ENCODE measurements around the gene PLCD1. TPM values are rescaled to one million over a fixed set of nuclear protein-coding genes. Genes with fewer than 3 reads are reported as not detected.

Gene PLCD1
- total RNA-seq, 2 donors from 2014 or later: 8.7 to 15.5 TPM

- peak overlapping the region; percentile 68 to 74 for H3K27ac ChIP-seq
- H3K9me3 ChIP-seq: no peaks in the 10 kb centered on the region
- no peaks in the 10 kb centered on the region for H3K27me3 ChIP-seq
- peaks cover 0 to 14% of the 10 kb centered on the region in 2 donors for H3K4me1 ChIP-seq
- peak; percentile 84 for DNase-seq (ENCODE audit: low spot score)
- no peak for TF ChIP-seq CTCF (IDR thresholded peaks at IDR 0.05)
- peak overlapping the region in 1 of 2 donors; percentile 39 for H3K4me3 ChIP-seq
- peaks cover 25% of the 10 kb centered on the region for H3K36me3 ChIP-seq
Measured at GRCh38 chr3:38005076-38006020, 24.1 kb downstream of the PLCD1 start.

DNA sequence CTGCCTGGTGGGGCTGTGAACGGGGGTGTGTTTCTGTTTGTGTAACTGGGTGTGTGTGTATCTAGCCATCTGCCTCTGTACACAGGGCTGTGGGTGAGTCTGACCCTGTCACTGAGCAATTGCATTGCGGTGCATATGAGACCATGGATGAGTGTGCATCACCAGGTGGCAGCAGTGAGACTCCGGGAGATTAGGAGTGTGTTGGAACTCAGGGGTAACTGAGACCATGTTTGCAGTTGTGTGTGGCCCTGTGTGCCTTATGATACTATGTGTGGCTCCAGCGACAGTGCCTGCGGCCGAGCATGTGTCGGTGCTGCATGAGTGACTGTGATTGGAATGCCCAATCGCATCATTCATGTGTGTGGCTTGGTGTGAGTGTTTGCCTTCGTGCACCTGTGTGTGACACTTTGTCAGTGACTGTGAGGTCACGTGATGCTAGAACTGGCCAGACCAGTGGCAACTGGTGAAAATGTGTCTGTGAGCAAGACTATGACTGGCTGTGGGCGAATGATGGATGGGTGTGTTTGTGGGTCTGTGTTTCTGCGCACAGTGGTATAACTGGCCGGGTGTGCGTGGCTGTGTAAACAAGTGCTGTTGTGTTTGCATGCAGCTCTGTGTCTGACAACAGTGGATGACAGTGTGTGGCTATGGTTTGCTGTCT is 24.9 kb downstream of the PLCD1 start:
- H3K9me3 ChIP-seq: no peaks in the 10 kb centered on the region
- peak; percentile 85 for DNase-seq (ENCODE audit: low spot score)

DNA sequence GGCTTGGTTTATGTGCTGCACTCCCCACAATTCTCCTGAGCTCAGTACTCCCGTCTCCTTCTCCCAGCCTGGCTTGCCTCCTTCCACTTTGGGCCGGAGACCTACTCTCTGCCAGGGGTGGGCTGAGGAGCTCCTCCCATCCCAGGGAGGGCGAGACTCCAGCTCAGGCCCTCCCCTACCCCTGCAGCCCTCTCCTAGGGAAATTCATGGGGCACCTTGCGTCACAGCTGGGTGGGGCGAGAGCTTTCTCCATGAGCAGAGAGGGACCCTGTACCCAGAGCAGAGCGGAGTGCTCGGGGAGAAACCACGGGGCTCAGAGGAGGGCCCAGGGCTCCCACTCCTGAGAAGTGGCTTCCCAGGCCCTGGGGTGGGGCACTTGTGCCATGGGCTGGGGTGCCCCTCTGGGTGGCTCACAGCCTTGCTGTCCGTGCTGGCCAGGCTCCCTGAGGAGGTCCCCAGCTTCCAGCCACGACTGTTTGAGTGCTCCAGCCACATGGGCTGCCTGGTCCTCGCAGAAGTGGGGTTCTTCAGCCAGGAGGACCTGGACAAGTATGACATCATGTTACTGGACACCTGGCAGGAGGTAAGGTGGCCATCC is 25.5 kb downstream of the PLCD1 start:
- Histone ChIP-seq H3K4me3 (peak overlapping the region in 1 of 2 donors; percentile 39), H3K4me1 (peaks cover 0 to 19% of the 10 kb centered on the region in 2 donors), H3K36me3 (peaks cover 13% of the 10 kb centered on the region), H3K27me3 (no peaks in the 10 kb centered on the region), H3K9me3 (no peaks in the 10 kb centered on the region), H3K27ac (peak overlapping the region; percentile 67 to 74)
- no peak for TF ChIP-seq CTCF (IDR thresholded peaks at IDR 0.05)
- no peak for DNase-seq (ENCODE audit: low spot score)

More for the DNA sequence above, 24.9 kb downstream of the PLCD1 start:
- Histone ChIP-seq H3K27me3 (no peaks in the 10 kb centered on the region), H3K4me1 (peaks cover 0 to 14% of the 10 kb centered on the region in 2 donors), H3K27ac (peak overlapping the region; percentile 67 to 74), H3K4me3 (peak overlapping the region in 1 of 2 donors; percentile 39), H3K36me3 (peaks cover 17% of the 10 kb centered on the region)
- TF ChIP-seq CTCF (IDR thresholded peaks at IDR 0.05): peak; percentile 43 to 76

GRCh38 chr3:38003371-38003816 is 26.0 kb downstream of the PLCD1 start:
- Histone ChIP-seq H3K4me1 (peaks cover 0 to 22% of the 10 kb centered on the region in 2 donors), H3K27ac (peak overlapping the region; percentile 67 to 74)

More at GRCh38 chr3:38003371-38003816, 26.0 kb downstream of the PLCD1 start:
- TF ChIP-seq CTCF (IDR thresholded peaks at IDR 0.05): peak; percentile 81 to 92
- DNase-seq (ENCODE audit: low spot score): peak; percentile 78
- no peaks in the 10 kb centered on the region for H3K9me3 ChIP-seq
- H3K36me3 ChIP-seq: peaks cover 10% of the 10 kb centered on the region
- H3K4me3 ChIP-seq: peak overlapping the region in 1 of 2 donors; percentile 39
- no peaks in the 10 kb centered on the region for H3K27me3 ChIP-seq
